ENCODE data around the gene ATN1.

DNA sequence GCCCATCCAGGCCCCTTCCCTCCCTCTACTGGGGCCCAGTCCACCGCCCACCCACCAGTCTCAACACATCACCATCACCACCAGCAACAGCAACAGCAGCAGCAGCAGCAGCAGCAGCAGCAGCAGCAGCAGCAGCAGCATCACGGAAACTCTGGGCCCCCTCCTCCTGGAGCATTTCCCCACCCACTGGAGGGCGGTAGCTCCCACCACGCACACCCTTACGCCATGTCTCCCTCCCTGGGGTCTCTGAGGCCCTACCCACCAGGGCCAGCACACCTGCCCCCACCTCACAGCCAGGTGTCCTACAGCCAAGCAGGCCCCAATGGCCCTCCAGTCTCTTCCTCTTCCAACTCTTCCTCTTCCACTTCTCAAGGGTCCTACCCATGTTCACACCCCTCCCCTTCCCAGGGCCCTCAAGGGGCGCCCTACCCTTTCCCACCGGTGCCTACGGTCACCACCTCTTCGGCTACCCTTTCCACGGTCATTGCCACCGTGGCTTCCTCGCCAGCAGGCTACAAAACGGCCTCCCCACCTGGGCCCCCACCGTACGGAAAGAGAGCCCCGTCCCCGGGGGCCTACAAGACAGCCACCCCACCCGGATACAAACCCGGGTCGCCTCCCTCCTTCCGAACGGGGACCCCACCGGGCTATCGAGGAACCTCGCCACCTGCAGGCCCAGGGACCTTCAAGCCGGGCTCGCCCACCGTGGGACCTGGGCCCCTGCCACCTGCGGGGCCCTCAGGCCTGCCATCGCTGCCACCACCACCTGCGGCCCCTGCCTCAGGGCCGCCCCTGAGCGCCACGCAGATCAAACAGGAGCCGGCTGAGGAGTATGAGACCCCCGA, 9.1 kb downstream of the ATN1 start:
- TF ChIP-seq EZH2 (IDR thresholded peaks at IDR 0.05) (no peak), POLR2AphosphoS5 (IDR thresholded peaks at IDR 0.05; ENCODE audit: borderline replicate concordance, low read depth, low read length) (no peak; the same call in 1 of the 2 replicates)

Data from SK-N-MC (cell line).